Liver (tissue), 3 donors: ENCODE measurements around the gene RUNX1.

Experiments used
- CTCF ChIP-seq: fragments of 150-350 bp; IDR thresholded peaks from 2 replicates; pipeline ENCODE4 v1.5.1; 2017; ENCODE audit warnings: improper control_type of control experiment, low read depth, low read length; ENCODE audit not compliant: missing input control
- EGR1 ChIP-seq, 2 donors: IDR thresholded peaks; 2 replicates each; pipeline ENCODE4 v1.6.1; 2016 to 2018; ENCODE audit warnings: antibody characterized with exemption in 2 of 2, low read depth in 2 of 2
- FOXA2 ChIP-seq: IDR thresholded peaks from 2 replicates; pipeline ENCODE4 v1.6.1; 2016; ENCODE audit warnings: antibody characterized with exemption
- GABPA ChIP-seq, 2 donors: IDR thresholded peaks in 1 of 2; conservative IDR thresholded peaks in 1 of 2; 2 replicates each; pipeline ENCODE4 v1.6.1; 2016; ENCODE audit warnings: antibody characterized with exemption in 2 of 2, mild to moderate bottlenecking in 1 of 2, moderate library complexity in 1 of 2
- JUND ChIP-seq, 2 donors: IDR thresholded peaks; 2 replicates each; pipeline ENCODE4 v1.6.1; 2016; ENCODE audit warnings: antibody characterized with exemption in 2 of 2
- REST ChIP-seq: IDR thresholded peaks from 2 replicates; pipeline ENCODE4 v1.6.1; 2016; ENCODE audit warnings: antibody characterized with exemption, mild to moderate bottlenecking
- TAF1 ChIP-seq: conservative IDR thresholded peaks from 2 replicates; pipeline ENCODE4 v1.6.1; 2016; ENCODE audit warnings: antibody characterized with exemption, mild to moderate bottlenecking
- donor health status: healthy.
- donor health status: healthy.

GRCh38 chr21:34813266-34813894 is 235.7 kb downstream of the RUNX1 start:
- TF ChIP-seq CTCF (no peak), GABPA (IDR thresholded peaks at IDR 0.05 in 1 of 2, conservative IDR thresholded peaks at IDR 0.05 in 1 of 2) (no peak), FOXA2 (no peak), EGR1 (IDR thresholded peaks at IDR 0.05; ENCODE audit: low read depth in 2 of 2) (no peak), REST (no peak), TAF1 (no peak), JUND (IDR thresholded peaks at IDR 0.05) (no peak)
